GM18858 (cell line): Measurements from ENCODE around the gene RECK.

Experiments used
- ATAC-seq: cut with Tn5 transposase; IDR thresholded peaks from one replicate; pipeline ENCODE4 v1.9.1; 2021; ENCODE audit not compliant: unreplicated experiment

The RECK gene

DNA sequence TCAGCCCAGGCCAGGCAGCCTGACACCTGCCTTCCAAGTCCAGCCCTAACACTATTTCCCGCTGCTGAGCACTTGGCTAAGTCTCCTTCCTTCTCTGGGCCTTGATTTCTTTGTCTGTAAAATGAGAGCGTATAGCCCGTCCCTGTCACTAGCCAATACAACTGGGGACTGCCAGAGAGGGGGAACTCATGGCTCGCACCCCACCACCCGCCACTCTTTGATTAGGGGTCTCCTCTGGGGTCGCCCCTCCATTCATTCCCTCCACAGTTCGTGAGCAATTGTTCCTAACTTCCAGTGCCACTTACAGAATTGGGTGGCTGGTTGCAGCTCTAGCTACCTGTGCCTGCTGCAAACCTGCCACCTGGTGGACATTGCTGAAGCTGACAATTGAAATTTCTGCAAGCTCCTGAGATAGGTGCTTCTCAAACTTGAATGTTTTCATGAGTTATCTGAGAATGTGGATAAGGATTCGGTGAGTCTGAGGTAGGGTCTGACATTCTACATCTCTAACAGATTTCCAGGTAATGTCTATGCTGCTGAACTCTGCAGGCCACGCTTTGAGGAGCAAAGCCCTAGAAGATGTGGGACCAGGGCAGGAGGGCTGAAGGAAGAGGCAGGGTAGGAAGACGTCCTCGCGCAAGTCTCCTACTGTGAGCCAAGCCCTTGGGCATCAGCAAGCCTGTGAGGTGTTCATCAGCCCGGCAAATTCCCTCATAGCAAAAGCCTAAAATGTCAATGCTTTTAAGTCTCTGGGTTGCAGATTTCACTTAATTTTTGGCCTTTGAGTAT, 13.3 kb upstream of the RECK start:
- ATAC-seq = no peak

DNA sequence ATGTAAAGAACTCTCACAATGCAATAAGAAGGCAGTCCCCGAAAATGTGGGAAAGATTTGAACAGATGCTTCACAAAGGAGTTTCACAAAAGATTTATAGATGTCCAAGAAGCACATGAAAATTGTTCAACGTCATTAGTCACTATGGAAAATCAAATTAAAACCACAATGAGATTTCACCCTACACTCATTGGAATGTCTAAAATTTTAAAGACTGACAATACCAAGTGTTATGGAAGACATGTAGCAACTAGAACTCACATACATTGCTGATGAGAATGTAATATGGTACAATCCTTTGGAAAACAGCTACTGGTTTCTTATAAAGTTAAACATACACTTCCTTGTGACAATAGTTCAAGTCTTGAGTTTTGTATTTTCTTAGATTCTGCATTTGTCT, 11.0 kb upstream of the RECK start:
- ATAC-seq = no peak

DNA sequence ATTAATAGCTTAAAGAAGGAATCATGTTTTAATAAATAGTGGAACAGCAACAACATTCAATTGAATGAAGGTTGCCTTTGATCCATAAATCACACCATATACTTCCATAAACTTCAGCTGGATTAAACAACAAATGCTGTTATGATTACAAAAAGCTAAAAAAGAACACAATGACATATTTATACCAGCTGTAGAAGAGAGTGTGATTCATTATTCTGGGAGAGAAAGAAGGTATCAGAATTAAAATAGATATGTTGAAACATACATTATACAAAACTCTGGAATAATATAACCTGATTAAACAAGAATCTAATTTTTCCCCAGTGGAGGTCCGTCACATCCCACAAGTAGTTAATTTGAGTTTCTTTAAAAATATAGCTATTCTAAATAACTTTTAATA, 7.5 kb upstream of the RECK start:
- ATAC-seq = no peak

DNA sequence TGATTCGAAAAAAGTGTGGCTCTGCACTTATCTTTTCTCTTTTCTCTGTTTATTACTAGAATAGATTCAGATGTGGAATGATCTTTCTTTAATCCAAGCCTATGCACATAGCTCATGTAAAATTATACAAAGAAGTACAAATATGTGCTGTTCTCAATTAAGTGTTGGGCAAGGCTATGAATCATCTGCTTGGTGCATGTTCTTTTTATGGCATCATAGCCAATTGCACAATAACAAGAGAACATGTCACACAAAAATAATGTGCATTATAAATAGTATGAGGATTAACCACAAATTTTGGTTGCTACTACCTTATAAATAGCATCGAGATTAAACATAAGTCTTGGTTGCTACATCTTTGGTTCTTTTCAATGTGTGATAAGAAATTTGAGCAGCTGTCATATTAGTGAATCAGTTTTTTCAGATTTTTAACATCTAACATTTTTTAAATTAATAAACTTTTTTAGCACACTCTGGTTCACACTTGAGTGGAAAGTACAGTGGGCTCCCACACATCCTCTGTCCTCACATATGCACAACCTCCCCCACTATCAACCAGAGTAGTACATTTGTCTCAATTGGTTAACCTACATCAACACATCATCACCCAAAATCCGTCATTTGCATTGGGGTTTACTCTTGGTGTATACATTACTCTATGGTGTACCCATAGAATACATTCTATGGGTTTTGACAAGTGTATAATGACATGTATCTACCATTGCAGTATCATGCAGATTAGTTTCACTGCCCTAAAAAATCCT, 6.8 kb upstream of the RECK start:
- no peak for ATAC-seq

DNA sequence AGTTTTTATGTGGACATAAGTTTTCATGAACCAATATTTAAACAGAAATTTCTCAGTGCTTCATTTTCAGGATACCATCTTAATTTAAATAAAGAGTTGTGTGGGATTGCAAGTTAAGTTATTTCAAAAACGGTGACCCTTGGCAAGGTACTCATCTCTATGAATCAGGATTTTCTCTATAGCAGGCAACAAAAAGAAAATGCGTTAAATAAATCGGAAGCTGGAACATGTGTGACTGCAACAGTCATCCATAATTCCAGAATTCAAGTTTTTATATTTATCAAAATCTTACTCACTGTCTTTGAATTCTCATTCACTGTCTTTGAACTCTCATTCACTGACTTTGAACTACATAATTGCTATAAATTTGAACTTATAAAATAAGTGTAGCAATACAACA, 5.8 kb upstream of the RECK start:
- no peak for ATAC-seq

DNA sequence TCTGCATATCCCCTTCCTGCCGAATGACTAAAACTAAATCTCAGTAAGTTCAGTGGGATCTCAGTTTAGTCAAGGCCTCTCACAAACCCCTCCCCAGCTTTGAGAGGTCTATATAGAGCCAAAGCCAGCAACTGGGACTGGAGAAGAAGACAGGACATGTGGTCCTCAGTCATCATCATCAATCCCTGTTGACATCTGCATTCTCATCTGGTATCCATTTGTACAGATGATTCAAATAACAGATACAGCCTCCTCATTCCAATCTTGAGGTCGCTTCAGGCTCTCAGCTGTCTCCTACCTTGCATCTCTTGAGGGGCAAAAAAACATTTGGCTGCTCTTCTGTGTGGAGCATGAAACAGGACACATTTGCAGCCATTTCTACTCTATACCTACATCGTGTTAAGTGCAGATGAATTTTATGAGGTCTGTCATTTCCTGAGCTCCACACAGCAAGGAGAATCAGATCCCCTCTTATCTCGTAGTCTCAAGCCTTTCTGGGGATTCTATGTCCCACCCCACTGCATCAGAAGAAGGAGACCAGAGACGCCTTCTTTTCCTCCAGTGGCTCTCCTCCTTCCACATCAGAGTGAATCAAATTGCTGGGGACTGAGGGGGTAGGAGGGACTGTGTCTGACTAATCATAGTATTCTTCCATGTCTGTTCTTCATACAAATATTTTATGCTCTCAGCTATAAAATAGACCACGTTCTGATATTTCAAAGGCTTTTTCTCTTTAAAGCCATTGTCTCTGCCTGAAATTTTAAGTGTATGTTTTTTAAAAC, 4.7 kb upstream of the RECK start:
- ATAC-seq = no peak

DNA sequence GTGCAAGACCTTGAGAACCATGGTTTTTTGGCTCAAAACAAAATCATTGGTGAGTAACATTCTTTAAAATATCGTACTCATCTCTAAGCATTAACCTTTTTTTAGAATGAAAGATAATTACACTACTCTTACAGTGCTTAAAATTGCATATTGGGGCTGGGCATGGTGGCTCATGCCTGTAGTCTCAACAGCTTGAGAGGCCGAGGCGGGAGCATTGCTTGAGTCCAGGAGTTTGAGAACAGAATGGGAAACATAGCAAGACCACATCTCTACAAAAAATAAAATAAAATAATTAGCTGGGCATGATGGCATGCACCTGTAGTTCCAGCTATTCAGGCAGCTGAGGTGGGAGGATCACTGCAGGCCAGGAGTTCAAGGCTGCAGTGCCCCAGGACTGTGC, 2.9 kb upstream of the RECK start:
- no peak for ATAC-seq

DNA sequence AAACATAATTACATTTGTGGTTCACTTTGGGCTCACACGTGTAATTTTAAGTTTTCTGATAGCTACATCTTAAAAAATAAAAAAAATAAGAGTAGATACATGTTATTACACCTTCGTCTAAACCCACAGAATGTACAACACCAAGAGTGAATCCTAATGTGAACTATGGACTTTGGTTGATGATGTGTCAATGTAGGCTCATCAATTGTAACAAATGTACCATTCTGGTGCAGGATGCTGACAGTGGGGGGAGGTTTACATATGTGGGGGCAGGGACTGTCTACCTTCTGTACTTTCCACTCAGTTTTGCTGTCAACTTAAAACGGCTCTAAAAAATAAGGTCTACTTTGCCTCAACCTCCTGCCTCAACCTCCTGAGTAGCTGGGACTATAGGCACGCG, 2.5 kb upstream of the RECK start:
- ATAC-seq = no peak

DNA sequence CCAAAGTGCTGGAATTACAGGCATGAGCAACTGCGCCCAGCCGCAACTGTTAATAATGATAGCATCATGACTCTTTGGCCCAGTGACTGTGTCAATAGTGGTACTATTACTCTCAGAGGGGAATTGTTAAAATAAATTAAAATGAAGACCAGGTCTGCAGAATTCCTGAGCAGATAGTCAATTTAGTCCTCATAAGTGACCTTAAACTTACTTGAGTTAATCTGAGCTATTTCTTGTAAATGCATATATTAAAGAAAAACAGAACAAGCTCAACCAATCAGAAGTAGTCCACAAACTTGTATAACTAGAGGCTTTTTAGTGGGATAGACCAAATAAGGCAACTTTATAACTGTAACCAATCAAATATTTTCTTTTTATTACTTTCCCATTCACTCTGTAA, 1.7 kb upstream of the RECK start:
- no peak for ATAC-seq

DNA sequence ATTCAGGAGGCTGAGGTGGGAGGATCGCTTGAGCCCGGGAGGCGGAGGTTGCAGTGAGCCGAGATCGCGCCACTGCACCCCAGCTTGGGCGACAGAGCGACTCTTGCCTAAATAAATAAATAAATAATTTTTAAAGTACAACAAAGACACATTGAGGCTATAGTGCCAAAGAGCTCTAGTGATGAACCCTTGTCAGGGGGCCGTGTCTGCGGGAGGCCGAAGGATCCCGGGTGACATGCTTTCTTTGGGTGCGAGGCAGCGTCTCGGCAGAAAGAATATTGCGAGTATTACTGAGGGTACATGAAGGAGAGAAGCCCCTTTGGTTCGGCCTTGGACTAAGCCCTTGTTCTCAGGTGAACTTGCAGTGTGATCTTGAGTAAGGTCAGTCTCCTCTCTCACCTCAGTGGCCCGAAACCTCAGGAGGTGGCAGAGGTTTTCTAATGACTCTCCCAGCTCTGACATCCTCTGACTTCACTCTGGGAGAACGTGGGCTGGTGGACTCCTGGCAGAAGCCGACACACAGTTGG, 397 bp upstream of the RECK start:
- no peak for ATAC-seq

DNA sequence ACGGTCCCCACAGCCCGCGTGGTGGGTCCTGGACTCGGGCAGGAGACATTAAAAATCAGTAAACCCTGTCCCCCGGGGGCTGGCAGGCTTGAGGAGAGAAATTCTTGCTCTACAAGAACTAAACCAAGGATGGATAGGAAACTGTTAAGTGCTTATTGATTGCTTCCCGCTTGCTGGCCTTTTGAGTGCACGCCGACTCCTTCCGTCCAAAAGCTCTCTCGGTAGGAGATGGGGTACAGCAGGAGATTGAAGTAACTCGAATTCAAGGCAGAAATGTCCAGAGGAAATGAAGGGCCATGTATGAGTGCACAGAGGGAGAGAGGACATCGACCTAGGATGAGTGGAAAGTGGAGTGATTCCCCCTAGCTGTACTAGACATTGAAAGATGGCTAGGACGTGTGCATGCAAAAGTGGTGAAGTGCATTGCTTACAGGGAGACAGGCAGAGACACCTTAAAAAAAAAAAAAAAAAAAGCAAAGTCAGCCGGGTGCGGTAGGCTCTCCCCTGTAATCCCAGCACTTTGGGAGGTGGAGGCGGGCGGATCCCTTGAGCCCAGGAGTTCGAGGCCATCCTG, 923 bp downstream of the RECK start:
- no peak for ATAC-seq

DNA sequence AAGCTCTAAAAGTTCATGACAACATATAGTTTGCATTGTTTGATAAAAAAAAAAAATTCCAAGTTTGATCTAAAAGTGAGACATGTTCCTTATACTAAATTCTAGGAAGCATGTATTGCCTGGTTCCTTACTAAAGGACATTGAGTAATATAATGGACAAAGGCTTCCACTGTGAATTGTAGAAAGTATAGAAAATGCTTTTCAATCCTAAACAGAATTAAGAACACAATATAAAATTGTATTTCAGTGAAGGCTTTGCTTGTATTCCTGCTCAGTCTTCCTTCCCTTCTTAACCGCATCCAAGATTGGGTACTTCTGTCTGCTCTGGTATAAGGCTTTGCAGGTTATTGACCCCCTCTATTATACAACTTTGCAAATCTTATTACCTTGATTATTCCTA, 2.4 kb downstream of the RECK start:
- no peak for ATAC-seq

DNA sequence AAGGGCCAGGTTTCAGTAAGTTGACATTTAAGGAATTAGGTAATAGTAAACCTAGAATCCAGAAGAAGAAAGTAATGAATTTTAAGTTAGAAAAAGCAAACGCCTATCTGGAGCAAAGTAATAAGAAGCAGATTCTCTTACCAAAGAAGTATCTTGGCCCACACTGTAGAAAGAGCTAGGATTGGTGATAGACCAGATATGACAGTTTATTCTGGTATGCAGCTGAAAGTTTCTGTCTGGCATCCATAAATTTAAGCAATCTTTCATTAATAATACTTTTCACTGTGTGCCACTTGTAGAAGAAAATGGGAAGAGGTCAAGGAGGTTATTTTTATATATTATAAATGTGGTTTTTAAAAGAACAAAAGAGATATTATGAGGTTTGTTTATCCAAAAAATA, 3.0 kb downstream of the RECK start:
- ATAC-seq = no peak

DNA sequence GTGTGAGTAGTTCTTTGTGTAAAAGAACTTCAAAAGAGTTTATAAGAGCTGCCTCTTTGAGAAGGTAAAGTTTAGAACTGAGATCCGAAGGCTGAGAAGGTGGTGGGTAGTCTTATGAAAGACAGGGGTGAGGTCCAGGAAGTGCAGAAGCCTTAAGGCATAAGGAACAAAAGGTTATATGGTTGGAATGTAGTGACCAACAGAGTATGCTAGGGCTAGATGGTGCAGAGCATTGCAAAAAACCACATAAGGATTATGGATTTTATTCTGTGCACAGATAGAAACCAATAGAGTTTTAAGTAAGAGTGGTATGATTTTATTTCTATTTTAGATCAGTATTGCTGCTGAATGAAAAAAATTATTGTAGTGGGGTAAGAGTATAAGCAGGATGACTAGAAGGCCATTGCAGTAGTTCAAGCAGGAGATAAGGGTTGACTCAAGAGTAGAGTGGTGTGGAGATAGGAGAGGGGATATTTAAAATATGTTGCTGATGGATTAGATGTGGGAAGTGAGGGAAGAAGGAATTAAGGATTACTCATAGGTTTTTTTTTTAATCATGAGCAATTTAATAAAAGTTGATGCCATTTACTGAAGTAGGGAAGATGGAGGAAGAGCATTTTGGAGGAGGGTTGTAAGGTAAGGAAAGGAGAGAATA, 3.7 kb downstream of the RECK start:
- no peak for ATAC-seq

DNA sequence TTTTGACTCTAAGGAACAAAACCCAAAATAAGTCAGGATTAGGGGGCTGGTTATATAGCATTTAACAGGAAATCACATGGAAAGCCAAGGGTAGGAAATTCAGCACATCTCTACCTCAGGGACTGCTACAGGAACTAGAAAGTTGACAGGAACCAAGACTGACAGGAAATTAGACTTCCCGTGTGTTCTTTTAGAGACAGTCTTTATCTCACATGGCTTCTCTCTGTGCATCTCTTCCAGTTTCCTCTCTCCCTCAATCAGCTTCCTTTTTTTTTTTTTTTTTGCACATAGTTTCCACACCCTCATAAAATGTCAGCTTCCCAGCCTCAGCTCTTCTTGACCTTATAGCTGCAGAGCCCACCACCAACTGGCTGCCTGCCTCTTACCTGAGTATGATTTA, 4.8 kb downstream of the RECK start:
- no peak for ATAC-seq

DNA sequence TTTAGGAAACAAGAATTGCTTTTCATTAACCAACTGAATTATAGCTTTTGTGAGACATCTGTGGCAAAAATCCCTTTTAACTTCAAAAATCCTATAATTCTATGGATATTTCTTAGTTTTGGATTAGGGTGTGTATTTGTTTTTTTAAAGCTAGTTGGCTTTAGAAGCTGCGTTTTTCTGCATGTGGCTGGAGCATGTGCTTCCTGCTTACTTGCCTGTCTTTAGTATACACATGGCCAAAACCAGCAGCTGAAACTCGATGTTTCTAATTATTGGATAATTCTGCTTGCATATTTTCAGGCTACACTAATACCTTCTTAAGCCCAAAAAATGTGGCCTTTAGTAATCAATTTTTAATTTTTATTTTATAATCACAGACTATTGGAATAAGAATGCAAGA, 8.9 kb downstream of the RECK start:
- no peak for ATAC-seq

DNA sequence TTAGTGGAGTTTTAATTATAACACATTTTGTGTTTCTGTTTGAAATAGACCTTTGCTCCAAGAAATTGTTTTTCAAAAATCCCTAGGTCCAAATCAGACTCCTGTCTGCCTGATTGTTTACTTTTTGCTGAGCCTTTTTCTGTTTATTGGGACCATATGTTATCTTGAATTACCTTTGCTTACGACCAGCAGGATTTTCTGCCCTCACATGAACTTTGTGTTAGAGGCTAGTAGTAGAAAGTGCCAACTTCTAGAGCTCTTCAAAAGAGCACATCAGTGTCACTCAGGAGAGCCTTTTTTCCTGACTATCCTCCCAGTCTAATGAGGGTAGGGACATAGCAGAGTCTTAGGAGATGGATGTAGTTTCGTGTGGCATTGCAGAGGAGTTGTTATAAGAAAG, 10.2 kb downstream of the RECK start:
- ATAC-seq = no peak

DNA sequence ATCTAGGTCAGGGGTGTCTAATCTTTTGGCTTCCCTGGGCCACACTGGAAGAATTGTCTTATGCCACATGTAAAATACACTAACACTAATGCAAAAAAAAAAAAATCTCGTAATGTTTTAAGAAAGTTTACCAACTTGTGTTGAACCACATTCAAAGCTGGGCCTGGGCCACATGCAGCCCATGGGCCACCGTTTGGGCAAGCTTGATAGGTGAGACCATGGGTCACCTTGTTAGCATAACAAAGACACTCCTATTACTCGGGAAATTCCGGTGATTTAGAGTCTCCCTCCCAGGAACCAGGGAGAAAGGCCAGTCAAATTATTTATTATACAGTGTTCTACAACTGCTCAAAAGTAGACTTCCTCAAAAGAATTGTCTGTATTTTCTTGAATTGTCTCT, 12.7 kb downstream of the RECK start:
- no peak for ATAC-seq

DNA sequence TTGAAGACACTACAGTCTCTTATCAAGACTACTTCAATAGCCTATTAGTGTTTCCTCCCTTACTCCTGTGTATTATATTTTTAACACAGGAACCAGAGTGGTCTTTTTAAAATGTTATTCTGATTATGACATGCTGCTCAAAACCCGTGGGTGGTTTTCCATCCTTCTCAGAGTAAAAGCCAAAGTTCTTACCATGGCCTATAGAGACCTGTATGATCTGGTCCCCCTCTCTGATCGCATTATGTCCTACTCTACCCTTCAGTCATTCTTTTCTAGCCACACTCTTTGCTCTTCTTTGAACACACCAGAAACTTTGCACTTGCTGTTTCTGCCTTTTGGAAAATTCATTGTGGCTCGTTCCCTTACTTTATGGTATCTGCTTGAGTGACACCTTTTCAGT, 13.8 kb downstream of the RECK start:
- no peak for ATAC-seq

DNA sequence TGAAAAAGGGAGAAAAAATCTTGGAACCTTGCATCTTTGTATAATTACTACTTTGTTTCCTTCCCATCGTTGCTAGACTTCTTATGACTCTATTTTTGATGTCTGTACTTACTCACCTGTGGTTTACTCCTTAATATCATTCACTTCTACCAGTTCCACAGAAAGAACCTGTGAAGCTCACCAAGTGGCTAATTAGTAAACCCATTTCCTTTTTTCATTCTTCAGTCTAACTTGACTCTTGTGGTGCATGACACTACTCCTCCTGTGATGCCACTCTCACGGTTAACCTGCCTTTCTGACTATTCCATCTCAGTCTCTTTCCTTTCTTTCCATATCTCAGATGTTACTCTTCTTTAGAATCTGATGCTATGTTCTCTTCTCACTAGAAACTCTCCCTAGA, 14.6 kb downstream of the RECK start:
- no peak for ATAC-seq

DNA sequence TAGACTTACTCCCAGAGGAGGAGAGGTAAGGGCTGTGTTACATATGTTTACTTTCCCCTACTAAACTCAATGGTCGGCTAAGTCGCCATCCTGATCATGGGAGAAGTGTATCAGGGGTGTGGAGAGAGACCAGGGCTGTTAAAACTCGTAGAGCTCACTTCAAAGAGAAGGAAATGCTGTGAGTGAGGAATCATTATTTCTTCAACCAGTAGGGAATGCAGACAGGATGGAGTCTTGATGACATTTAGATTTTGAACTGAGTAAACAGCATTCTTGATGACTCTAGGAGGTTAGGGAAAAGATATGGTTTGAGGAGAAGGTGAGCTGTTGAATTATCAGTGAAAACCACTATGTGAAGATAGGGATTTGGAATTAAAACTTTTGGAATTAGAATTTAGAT, 17.3 kb downstream of the RECK start:
- ATAC-seq = no peak
